Stimulated activated naive CD8-positive, alpha-beta T cell treated with anti-CD3 and anti-CD28 coated beads, Interleukin-15, Interleukin-2, amounts not matched to agents 100 ng/mL and 50 ng/mL, for 24 hours (primary cell): Measurements from ENCODE around the gene ZNF174.

Source experiments
- H3K27ac Mint-ChIP-seq: one replicate; pipeline ENCODE4 v1.8.0; 2021; ENCODE audit warnings: mild to moderate bottlenecking, mixed read lengths
- H3K27me3 Mint-ChIP-seq: one replicate; pipeline ENCODE4 v1.8.0; 2021; ENCODE audit warnings: mixed read lengths
- H3K36me3 Mint-ChIP-seq: one replicate; pipeline ENCODE4 v1.8.0; 2021; ENCODE audit warnings: low read depth, mixed read lengths
- H3K4me1 Mint-ChIP-seq: one replicate; pipeline ENCODE4 v1.8.0; 2021; ENCODE audit warnings: low read depth, mixed read lengths
- H3K4me3 Mint-ChIP-seq: one replicate; pipeline ENCODE4 v1.8.0; 2021; ENCODE audit warnings: mild to moderate bottlenecking, mixed read lengths
- H3K9me3 Mint-ChIP-seq: one replicate; pipeline ENCODE4 v1.8.0; 2021; ENCODE audit warnings: mixed read lengths

The ZNF174 gene

GRCh38 chr16:3401719-3402397 is 843 bp downstream of the ZNF174 start:
- H3K4me3 Mint-ChIP-seq, result peak overlapping the region; percentile 94
- H3K4me1 Mint-ChIP-seq, result peaks cover 45% of the 10 kb centered on the region
- peaks cover 64% of the 10 kb centered on the region for H3K36me3 Mint-ChIP-seq
- peak overlapping the region; percentile 90 for H3K27ac Mint-ChIP-seq
- peaks cover 25% of the 10 kb centered on the region for H3K9me3 Mint-ChIP-seq
- no peaks in the 10 kb centered on the region for H3K27me3 Mint-ChIP-seq

GRCh38 chr16:3408561-3409197 is 7.7 kb downstream of the ZNF174 start:
- H3K36me3 Mint-ChIP-seq, result peaks cover 84% of the 10 kb centered on the region
- peaks cover 5% of the 10 kb centered on the region for H3K4me1 Mint-ChIP-seq
- H3K4me3 Mint-ChIP-seq, result no peak overlapping the region
- no peak overlapping the region for H3K27ac Mint-ChIP-seq
- H3K9me3 Mint-ChIP-seq, result peaks cover 40% of the 10 kb centered on the region
- H3K27me3 Mint-ChIP-seq, result no peaks in the 10 kb centered on the region

GRCh38 chr16:3413730-3414379 is 12.8 kb downstream of the ZNF174 start:
- H3K9me3 Mint-ChIP-seq, result peaks cover 39% of the 10 kb centered on the region
- H3K27me3 Mint-ChIP-seq, result no peaks in the 10 kb centered on the region
- H3K27ac Mint-ChIP-seq, result no peak overlapping the region
- H3K4me3 Mint-ChIP-seq, result no peak overlapping the region
- H3K4me1 Mint-ChIP-seq, result no peaks in the 10 kb centered on the region
- peaks cover 41% of the 10 kb centered on the region for H3K36me3 Mint-ChIP-seq

GRCh38 chr16:3431779-3432219 is 30.8 kb downstream of the ZNF174 start:
- H3K9me3 Mint-ChIP-seq, result peaks cover 5% of the 10 kb centered on the region
- peak overlapping the region; percentile 31 for H3K27ac Mint-ChIP-seq
- H3K4me1 Mint-ChIP-seq, result peaks cover 8% of the 10 kb centered on the region
- peaks cover 17% of the 10 kb centered on the region for H3K36me3 Mint-ChIP-seq
- peaks cover 6% of the 10 kb centered on the region for H3K27me3 Mint-ChIP-seq
- peak overlapping the region; percentile 76 for H3K4me3 Mint-ChIP-seq

DNA sequence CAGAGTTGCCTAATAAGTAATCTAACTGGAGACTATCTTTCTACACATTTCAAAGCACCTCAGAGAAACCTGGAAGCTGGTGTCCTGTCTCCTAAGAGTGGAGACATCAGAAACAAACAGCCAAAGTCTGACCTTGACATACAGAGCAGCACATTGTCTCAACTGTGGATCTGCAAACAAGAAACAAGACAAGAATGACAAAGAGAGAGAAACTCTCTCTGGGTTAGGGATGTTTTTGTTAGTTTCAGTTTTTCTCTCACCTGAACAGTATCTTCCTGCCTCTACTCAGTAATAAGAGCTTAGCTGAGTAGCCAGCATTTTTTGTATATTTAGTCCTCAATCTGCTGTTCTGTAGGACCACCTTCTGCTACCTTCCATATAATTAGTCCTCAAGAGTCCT is 33.4 kb downstream of the ZNF174 start:
- Mint-ChIP-seq H3K36me3 (peaks cover 32% of the 10 kb centered on the region), H3K27ac (no peak overlapping the region), H3K4me3 (no peak overlapping the region), H3K4me1 (peaks cover 8% of the 10 kb centered on the region), H3K9me3 (peaks cover 5% of the 10 kb centered on the region), H3K27me3 (peaks cover 11% of the 10 kb centered on the region)

DNA sequence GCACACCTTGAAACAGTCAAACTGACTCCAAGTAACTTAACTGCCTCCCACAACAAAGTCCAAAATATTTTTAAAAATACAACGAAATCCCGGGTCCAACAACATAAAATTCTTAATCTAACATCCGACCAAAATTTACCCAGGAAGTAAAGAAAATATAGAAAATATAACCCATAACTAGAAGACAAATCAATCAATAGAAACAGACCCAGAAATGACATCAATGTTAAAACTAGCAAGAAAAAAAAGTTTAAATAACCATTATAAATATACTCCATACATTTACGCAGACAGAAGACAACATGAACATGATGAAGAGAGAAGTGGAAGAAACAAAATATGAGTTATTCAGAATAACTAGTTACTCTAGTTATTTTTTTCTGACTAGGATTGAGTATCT is 38.6 kb downstream of the ZNF174 start:
- no peak overlapping the region for H3K27ac Mint-ChIP-seq
- peaks cover 9% of the 10 kb centered on the region for H3K9me3 Mint-ChIP-seq
- peaks cover 36% of the 10 kb centered on the region for H3K36me3 Mint-ChIP-seq

DNA sequence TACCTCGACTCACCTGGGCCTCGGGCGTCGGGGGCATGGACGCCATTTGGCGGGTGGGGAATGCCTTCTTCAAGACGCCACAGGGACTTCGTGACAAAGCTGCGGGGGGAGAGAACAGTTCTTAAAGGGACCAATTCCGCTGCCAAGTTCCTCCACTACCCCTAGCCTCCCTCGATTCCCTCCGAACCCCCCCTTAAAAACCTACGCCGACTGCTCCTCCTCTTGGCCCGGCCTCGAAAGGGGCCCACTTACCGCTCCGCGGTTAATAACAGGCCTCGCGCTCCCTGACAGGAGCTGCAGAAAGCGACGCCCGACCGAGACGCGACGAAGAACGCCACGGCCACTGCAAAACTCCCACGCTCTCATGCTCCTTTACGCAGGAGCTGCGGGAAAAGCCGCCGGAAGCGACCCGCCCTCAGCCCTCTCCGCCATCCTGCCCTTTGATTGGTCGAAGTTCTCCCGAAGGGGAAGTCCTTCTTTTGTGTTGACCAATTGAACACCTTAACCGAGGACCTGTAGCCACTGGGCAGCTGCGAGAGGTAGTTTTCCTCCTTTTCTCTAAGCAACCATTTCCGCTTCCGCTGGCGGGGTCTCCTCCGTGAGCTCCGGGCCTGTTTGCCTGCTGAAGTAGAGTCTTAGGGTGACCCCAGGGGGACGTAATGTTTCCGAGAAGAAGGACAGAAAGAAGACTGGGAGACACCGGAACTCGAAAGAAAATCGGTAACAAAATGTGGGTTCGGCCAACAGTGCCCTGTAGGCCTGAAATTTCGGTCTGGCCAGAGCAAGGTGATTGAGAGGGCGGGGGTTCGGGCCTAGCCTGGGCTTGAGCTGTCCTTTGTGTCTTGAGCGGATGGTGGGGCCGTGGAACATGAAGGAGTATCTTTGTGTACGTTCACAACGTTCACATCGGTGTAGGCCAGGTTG is 42.4 kb downstream of the ZNF174 start, which contains the start of the genes NAA60 and ZNF597:
NAA60 (plus strand) TSS at position 573 of the 924 bp plus-strand sequence. CDS start 32,548 bp downstream, outside the sequence.
ZNF597 (minus strand) TSS at position 397 of the 924 bp plus-strand sequence; CDS start at position 46, 351 bp downstream.
- Mint-ChIP-seq H3K9me3 (peaks cover 9% of the 10 kb centered on the region), H3K27me3 (no peaks in the 10 kb centered on the region), H3K4me1 (peaks cover 26% of the 10 kb centered on the region), H3K36me3 (peaks cover 46% of the 10 kb centered on the region), H3K27ac (peak within 1 kb of the TSS; percentile 97), H3K4me3 (peak within 1 kb of the TSS; percentile 90)

More for the DNA sequence above, 38.6 kb downstream of the ZNF174 start:
- H3K4me3 Mint-ChIP-seq, result no peak overlapping the region
- H3K27me3 Mint-ChIP-seq, result peaks cover 11% of the 10 kb centered on the region
- peaks cover 16% of the 10 kb centered on the region for H3K4me1 Mint-ChIP-seq

DNA sequence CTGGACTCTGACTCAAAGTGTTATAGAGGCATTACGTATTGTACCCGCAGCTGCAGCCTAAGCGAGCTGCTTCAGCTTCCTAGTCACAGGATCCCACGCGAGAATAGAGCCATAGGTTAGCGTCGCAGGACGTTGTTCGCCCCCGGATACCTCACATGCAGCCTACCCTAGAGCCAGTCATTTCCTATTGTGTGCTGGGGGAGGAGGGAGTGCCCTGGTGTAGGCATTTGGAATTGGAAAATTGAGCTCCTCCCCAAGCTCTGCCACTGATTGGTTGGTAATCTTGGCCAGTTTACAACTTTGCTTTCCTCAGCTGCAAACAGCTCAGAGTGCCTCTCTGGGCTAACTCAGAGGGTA is 43.0 kb downstream of the ZNF174 start:
- H3K4me1 Mint-ChIP-seq, result peaks cover 26% of the 10 kb centered on the region
- no peaks in the 10 kb centered on the region for H3K27me3 Mint-ChIP-seq
- peaks cover 9% of the 10 kb centered on the region for H3K9me3 Mint-ChIP-seq
- H3K27ac Mint-ChIP-seq, result peak overlapping the region; percentile 97
- H3K36me3 Mint-ChIP-seq, result peaks cover 46% of the 10 kb centered on the region
- H3K4me3 Mint-ChIP-seq, result peak overlapping the region; percentile 90

DNA sequence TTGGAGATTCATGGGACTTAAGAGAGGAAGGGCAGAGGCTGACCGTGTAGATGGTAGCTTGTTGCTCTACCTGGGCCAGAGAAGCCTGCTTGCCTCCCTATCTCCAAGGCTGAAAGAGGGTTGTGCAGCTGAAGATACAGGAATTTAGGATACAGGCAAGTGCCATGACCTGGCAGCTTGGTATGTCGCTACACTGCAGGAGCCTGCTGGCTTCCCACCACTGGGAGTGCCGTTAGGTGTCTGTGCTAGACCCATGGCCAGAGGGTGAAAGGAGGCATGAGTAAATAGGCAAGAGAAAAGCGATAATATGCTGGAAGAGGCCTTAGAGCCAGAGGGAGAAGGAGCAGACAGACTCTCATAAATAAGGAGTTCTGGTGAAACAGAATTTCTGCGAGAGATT is 53.1 kb downstream of the ZNF174 start:
- H3K4me1 Mint-ChIP-seq, result peaks cover 20% of the 10 kb centered on the region
- peaks cover 16% of the 10 kb centered on the region for H3K36me3 Mint-ChIP-seq
- no peaks in the 10 kb centered on the region for H3K27me3 Mint-ChIP-seq
- no peak overlapping the region for H3K27ac Mint-ChIP-seq
- H3K4me3 Mint-ChIP-seq, result no peak overlapping the region
- H3K9me3 Mint-ChIP-seq, result no peaks in the 10 kb centered on the region

GRCh38 chr16:3454631-3455147 is 53.7 kb downstream of the ZNF174 start:
- Mint-ChIP-seq H3K27ac (no peak overlapping the region), H3K27me3 (no peaks in the 10 kb centered on the region), H3K9me3 (no peaks in the 10 kb centered on the region), H3K4me3 (no peak overlapping the region), H3K4me1 (peaks cover 26% of the 10 kb centered on the region), H3K36me3 (peaks cover 15% of the 10 kb centered on the region)

DNA sequence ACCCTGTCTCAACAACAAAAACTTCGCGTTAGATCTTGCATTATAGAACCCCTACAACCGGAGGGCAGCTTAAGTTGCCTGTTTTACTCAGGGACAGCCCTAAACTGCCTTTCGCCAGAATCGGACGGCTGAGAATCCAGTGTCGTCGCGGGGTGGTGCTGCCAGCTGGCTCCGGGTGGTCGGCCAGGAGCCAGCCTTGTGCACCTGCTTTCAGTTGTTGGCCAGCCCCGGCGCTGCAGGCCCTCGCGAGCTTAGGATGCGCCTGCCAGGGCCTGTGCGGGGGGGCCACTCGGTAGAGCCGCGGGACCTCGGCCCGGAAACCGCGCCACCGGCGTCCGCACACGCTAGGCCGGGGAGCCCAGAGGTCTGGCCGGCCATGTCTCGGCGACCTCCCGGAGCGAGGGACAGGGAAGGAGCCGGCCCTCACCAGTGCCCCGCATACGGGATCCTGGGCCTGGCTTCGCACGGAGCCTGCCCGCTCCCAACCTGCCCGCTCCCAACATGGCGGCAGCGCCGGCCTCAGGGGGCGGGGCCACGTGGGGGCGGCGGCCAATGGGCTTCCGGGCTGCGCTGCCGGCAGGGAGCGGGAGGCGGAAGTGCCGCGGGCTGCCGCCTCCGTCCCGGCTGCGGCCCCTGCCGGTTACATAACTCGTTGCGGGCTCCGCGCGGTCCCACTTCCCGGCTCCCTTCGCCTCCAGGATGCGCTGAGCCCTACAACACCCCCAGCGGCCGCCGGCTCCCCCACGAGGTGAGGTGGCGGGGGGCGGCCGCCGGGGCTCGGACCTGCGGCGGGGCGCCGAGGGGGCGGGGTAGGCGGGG is 56.6 kb downstream of the ZNF174 start:
- Mint-ChIP-seq H3K27me3 (no peaks in the 10 kb centered on the region), H3K4me1 (peaks cover 53% of the 10 kb centered on the region), H3K27ac (peak overlapping the region; percentile 92), H3K4me3 (peak overlapping the region; percentile 88), H3K36me3 (no peaks in the 10 kb centered on the region), H3K9me3 (no peaks in the 10 kb centered on the region)

DNA sequence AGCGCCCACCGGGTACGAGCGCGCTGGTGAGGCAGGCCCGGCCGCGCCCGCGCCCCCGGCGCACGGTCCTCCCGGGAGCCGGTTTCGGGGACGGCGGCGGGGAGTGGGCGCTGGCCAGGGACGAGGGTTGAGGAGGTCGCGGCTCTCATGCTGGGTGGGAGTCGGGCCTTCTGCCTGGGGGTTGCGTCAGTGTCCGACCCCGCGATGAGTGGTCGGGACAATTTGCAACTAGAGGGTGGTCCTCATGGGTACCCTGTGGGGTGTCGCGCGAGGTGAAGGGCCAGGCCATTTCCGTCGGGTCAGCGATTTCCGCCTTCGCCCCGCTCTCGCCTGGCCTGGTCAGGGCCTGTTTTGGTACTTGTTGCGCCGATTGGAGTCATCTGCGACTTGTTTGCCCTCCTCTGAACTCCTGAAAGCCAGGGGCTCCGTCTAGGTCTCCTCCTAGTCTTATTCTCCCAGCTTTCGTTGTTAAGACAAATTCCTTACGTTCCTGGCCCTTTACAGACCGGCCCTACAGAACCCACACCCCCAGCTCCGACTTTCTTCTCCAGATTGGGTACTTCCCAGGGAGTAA is 57.4 kb downstream of the ZNF174 start:
- Mint-ChIP-seq H3K27me3 (no peaks in the 10 kb centered on the region), H3K36me3 (no peaks in the 10 kb centered on the region), H3K4me3 (peak overlapping the region; percentile 88), H3K4me1 (peaks cover 58% of the 10 kb centered on the region), H3K9me3 (no peaks in the 10 kb centered on the region), H3K27ac (peak overlapping the region; percentile 57)

GRCh38 chr16:3458852-3459361 is 57.9 kb downstream of the ZNF174 start:
- H3K4me1 Mint-ChIP-seq, result peaks cover 63% of the 10 kb centered on the region
- no peaks in the 10 kb centered on the region for H3K9me3 Mint-ChIP-seq
- H3K36me3 Mint-ChIP-seq, result peaks cover 3% of the 10 kb centered on the region
- no peaks in the 10 kb centered on the region for H3K27me3 Mint-ChIP-seq
- H3K4me3 Mint-ChIP-seq, result peak overlapping the region; percentile 88
- peak overlapping the region; percentile 57 for H3K27ac Mint-ChIP-seq
